Left lung (tissue), 10 donors: ENCODE data around the gene ITGA11. TPM values are rescaled to one million over a fixed set of nuclear protein-coding genes. Genes with fewer than 3 reads are reported as not detected.

Experiments
- ATAC-seq: fragments of 200-7000 bp; cut with Tn5 transposase; one replicate; pipeline ENCODE4 v1.9.1; 2020; ENCODE audit warnings: moderate library complexity
- DNase-seq, 4 donors: peaks; one replicate each; pipeline ENCODE4 v3.0.0-alpha.2; 2013 to 2020
- H3K27ac ChIP-seq, 2 donors: fragments of 200-600 bp; sonication (generic) in 1 of 2; one replicate each; pipeline versions ENCODE4 v1.5.0 to v1.8.0; 2020 to 2021
- H3K27me3 ChIP-seq, 2 donors: fragments of 200-600 bp; sonication (generic) in 1 of 2; one replicate each; pipeline versions ENCODE4 v1.5.0 to v1.8.0; 2020 to 2021
- H3K36me3 ChIP-seq, 2 donors: fragments of 200-600 bp; sonication (generic) in 1 of 2; one replicate each; pipeline versions ENCODE4 v1.5.0 to v1.8.0; 2020 to 2021
- H3K4me1 ChIP-seq, 2 donors: fragments of 200-600 bp; one replicate each; pipeline ENCODE4 v1.8.0; 2021
- H3K4me3 ChIP-seq, 2 donors: fragments of 200-600 bp; sonication (generic) in 1 of 2; one replicate each; pipeline versions ENCODE4 v1.5.0 to v1.8.0; 2020 to 2021; ENCODE audit warnings: mild to moderate bottlenecking in 1 of 2
- H3K9me3 ChIP-seq, 2 donors: fragments of 200-600 bp; sonication (generic) in 1 of 2; one replicate each; pipeline versions ENCODE4 v1.5.0 to v1.8.0; 2020 to 2021
- intact Hi-C, 2 donors: fragments of 100-400 bp; cut with DNase I; formaldehyde crosslinking; loops; one replicate each; pipeline versions ENCODE4 v1.11.2 to v1.14.2; 2022
- polyA plus RNA-seq, 6 donors: library from polyadenylated mRNA; unstranded; fragments of 120-200 nt; gene quantifications; one replicate each; pipeline ENCODE4 v1.2.1, GENCODE V29; 2013; ENCODE audit not compliant: insufficient read length in 6 of 6
- total RNA-seq, 2 donors: library from RNA; stranded (reverse); fragmentation: NEBNext Ultra II Directional; extraction: Animal tissue kit (Norgen Biotek cat#: 25700); gene quantifications; one replicate each; pipeline ENCODE4 v1.2.1, GENCODE V29; 2021
- TF ChIP-seq, protein P1 (sequence below), 2 donors: fragments of 200-600 bp; sonication (generic) in 1 of 2; IDR thresholded peaks; one replicate each; pipeline versions ENCODE4 v1.5.0 to v1.8.0; 2021; ENCODE audit warnings: antibody characterized with exemption in 2 of 2
- donor health status: DM: no; HTN: yes; CAD: no.
- donor health status: DM: no; HTN: no; CAD: no.

The ITGA11 gene
- total and polyA plus RNA-seq, 8 donors = 1.1 to 7.3 (median 1.8) TPM

DNA sequence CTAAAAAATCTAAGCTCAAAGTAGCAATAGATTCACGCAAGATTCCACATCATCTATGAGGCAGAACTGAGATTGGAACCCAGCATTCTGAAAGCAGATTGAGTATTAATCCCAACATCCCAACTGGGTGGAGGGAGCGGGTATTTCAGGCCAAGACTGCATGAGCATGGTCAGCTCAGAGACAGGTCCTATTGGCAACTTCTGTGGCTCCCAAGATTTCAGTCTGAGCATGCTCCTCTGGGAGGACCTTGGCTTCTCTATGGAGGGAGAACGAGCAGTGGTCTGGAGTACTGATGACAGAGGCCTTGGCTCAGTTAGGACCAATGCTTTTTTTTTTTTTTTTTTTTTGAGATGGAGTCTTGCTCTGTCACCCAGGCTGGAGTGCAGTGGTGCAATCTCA lies 4.0 kb upstream of the ITGA11 start:
- intact Hi-C loops = no loop called here
- no peaks in the 10 kb centered on the region for H3K36me3 ChIP-seq
- H3K9me3 ChIP-seq = no peaks in the 10 kb centered on the region
- no peak overlapping the region for H3K27ac ChIP-seq
- ATAC-seq (no peak), DNase-seq (no peak)
- H3K4me1 ChIP-seq = peaks cover 3 to 13% of the 10 kb centered on the region in 2 donors
- H3K4me3 ChIP-seq = no peak overlapping the region
- peaks cover 27 to 64% of the 10 kb centered on the region in 2 donors for H3K27me3 ChIP-seq
- TF ChIP-seq, protein P1, sequence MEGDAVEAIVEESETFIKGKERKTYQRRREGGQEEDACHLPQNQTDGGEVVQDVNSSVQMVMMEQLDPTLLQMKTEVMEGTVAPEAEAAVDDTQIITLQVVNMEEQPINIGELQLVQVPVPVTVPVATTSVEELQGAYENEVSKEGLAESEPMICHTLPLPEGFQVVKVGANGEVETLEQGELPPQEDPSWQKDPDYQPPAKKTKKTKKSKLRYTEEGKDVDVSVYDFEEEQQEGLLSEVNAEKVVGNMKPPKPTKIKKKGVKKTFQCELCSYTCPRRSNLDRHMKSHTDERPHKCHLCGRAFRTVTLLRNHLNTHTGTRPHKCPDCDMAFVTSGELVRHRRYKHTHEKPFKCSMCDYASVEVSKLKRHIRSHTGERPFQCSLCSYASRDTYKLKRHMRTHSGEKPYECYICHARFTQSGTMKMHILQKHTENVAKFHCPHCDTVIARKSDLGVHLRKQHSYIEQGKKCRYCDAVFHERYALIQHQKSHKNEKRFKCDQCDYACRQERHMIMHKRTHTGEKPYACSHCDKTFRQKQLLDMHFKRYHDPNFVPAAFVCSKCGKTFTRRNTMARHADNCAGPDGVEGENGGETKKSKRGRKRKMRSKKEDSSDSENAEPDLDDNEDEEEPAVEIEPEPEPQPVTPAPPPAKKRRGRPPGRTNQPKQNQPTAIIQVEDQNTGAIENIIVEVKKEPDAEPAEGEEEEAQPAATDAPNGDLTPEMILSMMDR (IDR thresholded peaks at IDR 0.05) = no peak

DNA sequence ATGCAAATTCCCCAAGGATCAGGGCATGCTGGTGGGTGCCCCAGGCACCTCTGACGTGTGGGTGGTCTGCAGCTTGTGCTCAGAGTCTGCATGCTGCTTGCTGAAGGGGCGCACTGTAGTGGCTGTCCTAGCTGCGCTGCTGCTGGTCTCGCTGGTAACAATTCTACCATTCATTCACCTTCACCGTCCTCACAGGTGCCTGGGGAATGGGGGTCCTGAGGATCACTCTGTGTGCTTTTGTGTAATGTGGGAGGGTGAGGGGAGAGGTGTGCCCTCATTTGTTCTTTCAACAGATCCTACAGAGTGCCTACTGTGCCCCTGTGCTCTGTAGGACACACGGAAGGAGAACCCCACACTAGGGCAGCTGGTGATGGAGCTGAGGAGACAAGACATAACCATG lies 2.1 kb upstream of the ITGA11 start:
- H3K4me1 ChIP-seq = peaks cover 3 to 13% of the 10 kb centered on the region in 2 donors
- no peak for DNase-seq
- intact Hi-C loops = no loop called here
- H3K36me3 ChIP-seq = no peaks in the 10 kb centered on the region
- no peak overlapping the region for H3K27ac ChIP-seq
- TF ChIP-seq, protein P1 (IDR thresholded peaks at IDR 0.05) = no peak
- no peak overlapping the region for H3K4me3 ChIP-seq
- peaks cover 39 to 81% of the 10 kb centered on the region in 2 donors for H3K27me3 ChIP-seq
- no peak for ATAC-seq
- H3K9me3 ChIP-seq = no peaks in the 10 kb centered on the region

DNA sequence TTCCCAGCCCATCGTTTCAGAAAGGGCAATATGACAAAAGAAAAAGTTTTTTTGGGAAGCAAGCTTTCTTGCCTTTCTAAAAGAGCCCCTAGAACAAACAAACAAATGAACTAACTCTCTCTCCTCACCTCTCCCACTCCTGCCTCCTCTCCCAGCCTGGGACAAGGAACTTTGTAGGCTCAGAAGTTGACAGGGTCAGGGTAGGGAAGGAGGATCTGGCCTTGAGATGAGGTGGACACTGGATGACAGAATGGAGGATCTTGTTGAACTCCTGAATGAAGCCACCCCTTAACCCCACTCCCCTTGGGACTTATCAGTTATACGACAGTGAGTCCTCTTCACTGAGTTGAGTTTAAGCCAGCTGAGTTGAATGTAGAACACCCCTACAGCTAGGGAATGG lies 1.6 kb upstream of the ITGA11 start:
- Histone ChIP-seq H3K9me3 (no peaks in the 10 kb centered on the region), H3K4me1 (peaks cover 3 to 13% of the 10 kb centered on the region in 2 donors), H3K4me3 (no peak overlapping the region), H3K27ac (no peak overlapping the region), H3K27me3 (peaks cover 39 to 85% of the 10 kb centered on the region in 2 donors), H3K36me3 (no peaks in the 10 kb centered on the region)
- TF ChIP-seq, protein P1 (IDR thresholded peaks at IDR 0.05) = no peak
- ATAC-seq = no peak
- DNase-seq = no peak
- intact Hi-C loops = no loop called here

DNA sequence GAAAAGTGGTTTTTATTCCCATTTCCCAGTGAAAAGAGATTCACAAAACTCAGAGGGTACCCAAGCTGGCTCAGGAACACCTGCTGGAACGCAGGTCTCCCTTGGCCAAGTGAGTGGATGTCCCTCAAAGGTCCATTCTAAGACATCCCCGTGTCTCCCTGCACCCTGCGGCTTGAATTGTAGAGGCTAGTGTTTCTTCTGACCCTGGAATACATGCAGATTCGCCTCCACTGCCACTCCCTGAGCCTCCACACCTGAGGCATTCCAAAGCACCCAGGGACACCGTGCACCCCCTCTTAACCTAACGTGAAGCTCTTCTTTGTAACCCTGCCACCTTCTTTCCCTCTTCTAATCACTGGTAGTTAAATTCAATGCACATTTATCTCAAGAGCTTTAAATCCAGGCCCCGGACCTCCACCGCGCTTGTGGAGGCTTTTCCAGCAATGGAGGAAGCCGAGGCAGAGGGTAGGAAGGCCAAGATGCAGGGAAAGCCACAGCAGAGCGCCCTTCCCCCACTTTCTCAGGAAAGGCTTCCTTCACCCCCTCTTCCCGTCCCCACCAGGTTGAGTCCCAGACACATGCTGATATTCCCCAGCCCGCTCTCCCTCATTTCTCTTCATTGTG lies 590 bp upstream of the ITGA11 start:
- Histone ChIP-seq H3K9me3 (no peaks in the 10 kb centered on the region), H3K27ac (no peak overlapping the region), H3K36me3 (no peaks in the 10 kb centered on the region), H3K4me1 (peaks cover 3 to 13% of the 10 kb centered on the region in 2 donors), H3K4me3 (no peak overlapping the region), H3K27me3 (peaks cover 39 to 89% of the 10 kb centered on the region in 2 donors)
- intact Hi-C loops = no loop called here
- DNase-seq (no peak), ATAC-seq (no peak)
- TF ChIP-seq, protein P1 (IDR thresholded peaks at IDR 0.05) = no peak

DNA sequence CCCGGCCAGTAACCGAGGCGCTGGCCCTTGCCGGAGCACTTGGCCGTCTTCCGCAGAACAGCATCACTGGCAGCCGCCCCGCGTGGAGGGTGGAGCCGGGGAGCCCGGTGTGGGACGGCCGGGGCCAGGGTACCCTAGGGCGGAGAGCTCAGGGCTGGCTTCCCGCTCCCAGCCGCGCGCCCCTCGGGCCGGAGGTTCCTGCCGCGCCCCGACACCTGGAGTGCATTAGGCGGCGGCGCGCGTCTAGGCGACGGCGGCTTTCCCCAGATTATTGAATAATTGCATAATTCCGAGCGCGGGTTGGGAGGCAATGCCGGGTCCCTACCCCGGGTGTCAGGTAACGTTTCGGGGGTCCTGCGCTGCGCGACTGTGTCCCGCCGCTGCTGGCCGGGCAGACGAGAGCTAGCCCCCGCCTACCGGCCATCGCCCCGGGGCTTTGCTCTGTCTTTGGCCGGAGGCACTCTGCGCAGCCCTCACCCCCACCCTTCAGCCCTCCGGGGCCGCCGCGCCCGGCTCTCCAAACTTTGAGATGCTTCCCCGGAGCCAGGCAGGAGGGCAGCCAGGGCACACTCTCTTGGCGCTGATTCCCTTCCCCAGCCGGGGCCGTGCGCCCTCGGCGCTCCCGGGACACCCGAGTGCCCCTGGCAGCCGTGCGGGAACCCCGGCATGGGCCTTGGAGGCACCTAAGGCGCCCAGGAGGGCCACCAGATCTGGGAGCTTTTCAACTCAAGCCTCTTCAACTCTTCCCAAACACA lies 749 bp downstream of the ITGA11 start:
- H3K4me3 ChIP-seq = peak overlapping the region; percentile 20 to 24
- DNase-seq (peak in 2 of 4 donors; percentile 28 to 78), ATAC-seq (peak; percentile 26)
- no peak overlapping the region for H3K27ac ChIP-seq
- H3K9me3 ChIP-seq = no peaks in the 10 kb centered on the region
- intact Hi-C loops = no loop called here
- peaks cover 3 to 13% of the 10 kb centered on the region in 2 donors for H3K4me1 ChIP-seq
- no peaks in the 10 kb centered on the region for H3K36me3 ChIP-seq
- TF ChIP-seq, protein P1 (IDR thresholded peaks at IDR 0.05) = no peak
- H3K27me3 ChIP-seq = peaks cover 39 to 75% of the 10 kb centered on the region in 2 donors
